ENCODE measurements around the gene HDAC8.
"Not testable (repeated sequence)": the region's sequence is repeated elsewhere in the genome, so short reads cannot be mapped to it uniquely, and the experiment has no call there.

HDAC8 gene

GRCh38 chrX:72326605-72327300, 245.9 kb downstream of the HDAC8 start:
- no peaks in the 10 kb centered on the region for H3F3A ChIP-seq (ENCODE audit: insufficient read depth, low read length)
- no peaks in the 10 kb centered on the region for H3K4me1 ChIP-seq (ENCODE audit: low read length)
- H3K9me3 ChIP-seq (replicated peaks; ENCODE audit: insufficient read depth, low read length), result no peaks in the 10 kb centered on the region
- no peaks in the 10 kb centered on the region for H4K20me1 ChIP-seq (ENCODE audit: insufficient read depth, low read length)
- DNase-seq, result no peak
- H3K79me2 ChIP-seq (ENCODE audit: low read length), result no peaks in the 10 kb centered on the region
- no peak overlapping the region for H3K4me3 ChIP-seq (ENCODE audit: low read length)
- no peak overlapping the region for H3K27ac ChIP-seq (ENCODE audit: low read length)
- no peak overlapping the region for H2AFZ ChIP-seq (ENCODE audit: low read length)
- H3K9ac ChIP-seq (ENCODE audit: low read length), result no peak overlapping the region
- no peaks in the 10 kb centered on the region for H3K9me2 ChIP-seq (replicated peaks; ENCODE audit: insufficient read depth, low read length)
- H3K36me3 ChIP-seq (replicated peaks; ENCODE audit: insufficient read depth, low read length), result no peaks in the 10 kb centered on the region
- H3K4me2 ChIP-seq (ENCODE audit: low read depth, low read length), result no peak overlapping the region
- H3K27me3 ChIP-seq (replicated peaks; ENCODE audit: insufficient read depth, low read length), result no peaks in the 10 kb centered on the region
- TF ChIP-seq EZH2 (optimal IDR thresholded peaks at IDR 0.05; ENCODE audit: low read depth, low read length), result no peak
- TF ChIP-seq CTCF (IDR thresholded peaks at IDR 0.05; ENCODE audit: low read length), result no peak
- no peak for TF ChIP-seq EZH2phosphoT487 (IDR thresholded peaks at IDR 0.05; ENCODE audit: low read length)

- not testable (repeated sequence) for H3K9ac ChIP-seq (ENCODE audit: low read length); H4K20me1 ChIP-seq (ENCODE audit: insufficient read depth, low read length); H3K9me3 ChIP-seq (replicated peaks; ENCODE audit: insufficient read depth, low read length); H3K4me1 ChIP-seq (ENCODE audit: low read length); H3K36me3 ChIP-seq (replicated peaks; ENCODE audit: insufficient read depth, low read length); H3K79me2 ChIP-seq (ENCODE audit: low read length); H3K4me2 ChIP-seq (ENCODE audit: low read depth, low read length); H3K27ac ChIP-seq (ENCODE audit: low read length); DNase-seq; H2AFZ ChIP-seq (ENCODE audit: low read length); H3F3A ChIP-seq (ENCODE audit: insufficient read depth, low read length); H3K9me2 ChIP-seq (replicated peaks; ENCODE audit: insufficient read depth, low read length); H3K27me3 ChIP-seq (replicated peaks; ENCODE audit: insufficient read depth, low read length); H3K4me3 ChIP-seq (ENCODE audit: low read length)
These were observed 253.0 kb downstream of the HDAC8 start for GRCh38 chrX:72319651-72320050.

GRCh38 chrX:72317139-72317538, 255.5 kb downstream of the HDAC8 start:
- H3K9ac ChIP-seq (ENCODE audit: low read length), result no peak overlapping the region
- no peak overlapping the region for H2AFZ ChIP-seq (ENCODE audit: low read length)
- TF ChIP-seq EZH2 (optimal IDR thresholded peaks at IDR 0.05; ENCODE audit: low read depth, low read length) (no peak), EZH2phosphoT487 (IDR thresholded peaks at IDR 0.05; ENCODE audit: low read length) (no peak), CTCF (IDR thresholded peaks at IDR 0.05; ENCODE audit: low read length) (no peak)
- no peaks in the 10 kb centered on the region for H3K9me3 ChIP-seq (replicated peaks; ENCODE audit: insufficient read depth, low read length)
- H3K27me3 ChIP-seq (replicated peaks; ENCODE audit: insufficient read depth, low read length), result no peaks in the 10 kb centered on the region
- H3F3A ChIP-seq (ENCODE audit: insufficient read depth, low read length), result no peaks in the 10 kb centered on the region
- H3K79me2 ChIP-seq (ENCODE audit: low read length), result no peaks in the 10 kb centered on the region
- H3K4me1 ChIP-seq (ENCODE audit: low read length), result no peaks in the 10 kb centered on the region
- H3K27ac ChIP-seq (ENCODE audit: low read length), result no peak overlapping the region
- H3K36me3 ChIP-seq (replicated peaks; ENCODE audit: insufficient read depth, low read length), result no peaks in the 10 kb centered on the region
- H3K4me3 ChIP-seq (ENCODE audit: low read length), result no peak overlapping the region
- no peaks in the 10 kb centered on the region for H3K9me2 ChIP-seq (replicated peaks; ENCODE audit: insufficient read depth, low read length)
- H4K20me1 ChIP-seq (ENCODE audit: insufficient read depth, low read length), result no peaks in the 10 kb centered on the region
- no peak for DNase-seq
- no peak overlapping the region for H3K4me2 ChIP-seq (ENCODE audit: low read depth, low read length)

- TF ChIP-seq CTCF (IDR thresholded peaks at IDR 0.05; ENCODE audit: low read length) (no peak), EZH2 (optimal IDR thresholded peaks at IDR 0.05; ENCODE audit: low read depth, low read length) (no peak), EZH2phosphoT487 (IDR thresholded peaks at IDR 0.05; ENCODE audit: low read length) (no peak)
These were observed 256.1 kb downstream of the HDAC8 start for GRCh38 chrX:72316408-72317110.

More at GRCh38 chrX:72316408-72317110, 256.1 kb downstream of the HDAC8 start:
- no peaks in the 10 kb centered on the region for H3F3A ChIP-seq (ENCODE audit: insufficient read depth, low read length)
- no peaks in the 10 kb centered on the region for H3K9me2 ChIP-seq (replicated peaks; ENCODE audit: insufficient read depth, low read length)
- H3K9ac ChIP-seq (ENCODE audit: low read length), result no peak overlapping the region
- no peak overlapping the region for H3K4me2 ChIP-seq (ENCODE audit: low read depth, low read length)
- no peaks in the 10 kb centered on the region for H4K20me1 ChIP-seq (ENCODE audit: insufficient read depth, low read length)
- H3K36me3 ChIP-seq (replicated peaks; ENCODE audit: insufficient read depth, low read length), result no peaks in the 10 kb centered on the region
- H3K79me2 ChIP-seq (ENCODE audit: low read length), result no peaks in the 10 kb centered on the region
- H3K9me3 ChIP-seq (replicated peaks; ENCODE audit: insufficient read depth, low read length), result no peaks in the 10 kb centered on the region
- no peak overlapping the region for H3K4me3 ChIP-seq (ENCODE audit: low read length)
- no peaks in the 10 kb centered on the region for H3K27me3 ChIP-seq (replicated peaks; ENCODE audit: insufficient read depth, low read length)
- H3K4me1 ChIP-seq (ENCODE audit: low read length), result no peaks in the 10 kb centered on the region
- DNase-seq, result no peak
- no peak overlapping the region for H2AFZ ChIP-seq (ENCODE audit: low read length)
- H3K27ac ChIP-seq (ENCODE audit: low read length), result no peak overlapping the region
